Memory B cell (primary cell): Measurements from ENCODE around the gene ORM2.
"Not testable (repeated sequence)": the region's sequence is repeated elsewhere in the genome, so short reads cannot be mapped to it uniquely, and the experiment has no call there.

Source experiments
- ATAC-seq: fragments of 150-1000 bp; cut with Tn5 transposase; 2 replicates; pipeline ENCODE4 v1.10.0; 2021; ENCODE audit warnings: low read depth, mild to moderate bottlenecking, moderate library complexity
- DNase-seq, 2 donors: peaks; one replicate each; pipeline ENCODE4 v3.0.0; 2022; ENCODE audit warnings: low spot score in 2 of 2
- H3K27ac Mint-ChIP-seq: one replicate; pipeline ENCODE4 v1.8.0; 2022; ENCODE audit warnings: mild to moderate bottlenecking, moderate library complexity, mixed read lengths
- H3K27me3 Mint-ChIP-seq: one replicate; pipeline ENCODE4 v1.8.0; 2022; ENCODE audit warnings: mixed read lengths
- H3K36me3 Mint-ChIP-seq: one replicate; pipeline ENCODE4 v1.8.0; 2022; ENCODE audit warnings: mild to moderate bottlenecking, mixed read lengths
- H3K4me1 Mint-ChIP-seq: one replicate; pipeline ENCODE4 v1.8.0; 2022; ENCODE audit warnings: mixed read lengths
- H3K4me3 Mint-ChIP-seq: one replicate; pipeline ENCODE4 v1.8.0; 2022; ENCODE audit warnings: mild to moderate bottlenecking, moderate library complexity, mixed read lengths
- H3K9me3 Mint-ChIP-seq: one replicate; pipeline ENCODE4 v1.8.0; 2022; ENCODE audit warnings: mixed read lengths

ORM2 gene

GRCh38 chr9:114324965-114325364, 4.7 kb upstream of the ORM2 start:
- H3K9me3 Mint-ChIP-seq, DNase-seq, H3K27ac Mint-ChIP-seq, H3K27me3 Mint-ChIP-seq, H3K4me1 Mint-ChIP-seq, H3K36me3 Mint-ChIP-seq, H3K4me3 Mint-ChIP-seq: not testable (repeated sequence)
- ATAC-seq, result peak; percentile 26

- H3K4me1 Mint-ChIP-seq, ATAC-seq, H3K36me3 Mint-ChIP-seq, H3K9me3 Mint-ChIP-seq, DNase-seq, H3K27me3 Mint-ChIP-seq, H3K4me3 Mint-ChIP-seq, H3K27ac Mint-ChIP-seq: not testable (repeated sequence)
These were observed 3.9 kb upstream of the ORM2 start for GRCh38 chr9:114325684-114326254.

GRCh38 chr9:114327749-114328148, 1.9 kb upstream of the ORM2 start:
- Mint-ChIP-seq H3K36me3 (no peaks in the 10 kb centered on the region), H3K9me3 (no peaks in the 10 kb centered on the region), H3K4me3 (no peak overlapping the region), H3K27me3 (no peaks in the 10 kb centered on the region), H3K27ac (no peak overlapping the region), H3K4me1 (peaks cover 5% of the 10 kb centered on the region)
- DNase-seq (no peak), ATAC-seq (no peak)

- H3K27me3 Mint-ChIP-seq, H3K27ac Mint-ChIP-seq, DNase-seq, H3K36me3 Mint-ChIP-seq, ATAC-seq, H3K9me3 Mint-ChIP-seq, H3K4me1 Mint-ChIP-seq, H3K4me3 Mint-ChIP-seq: not testable (repeated sequence)
These were observed 1.3 kb upstream of the ORM2 start for GRCh38 chr9:114328357-114328820.

GRCh38 chr9:114328937-114329624, 588 bp upstream of the ORM2 start:
- not testable (repeated sequence) for H3K4me1 Mint-ChIP-seq, H3K36me3 Mint-ChIP-seq, ATAC-seq, H3K4me3 Mint-ChIP-seq, H3K27me3 Mint-ChIP-seq, DNase-seq, H3K27ac Mint-ChIP-seq, H3K9me3 Mint-ChIP-seq

- H3K9me3 Mint-ChIP-seq, result no peaks in the 10 kb centered on the region
- H3K4me3 Mint-ChIP-seq, result no peak overlapping the region
- H3K27me3 Mint-ChIP-seq, result no peaks in the 10 kb centered on the region
- peaks cover 8% of the 10 kb centered on the region for H3K4me1 Mint-ChIP-seq
- no peak for ATAC-seq
- peak overlapping the region; percentile 31 for H3K27ac Mint-ChIP-seq
- H3K36me3 Mint-ChIP-seq, result peaks cover 6% of the 10 kb centered on the region
- DNase-seq, result no peak
These were observed 967 bp downstream of the ORM2 start for GRCh38 chr9:114330636-114331035.

- H3K27me3 Mint-ChIP-seq, H3K4me3 Mint-ChIP-seq, DNase-seq, H3K9me3 Mint-ChIP-seq, H3K4me1 Mint-ChIP-seq, H3K36me3 Mint-ChIP-seq: not testable (repeated sequence)
- H3K27ac Mint-ChIP-seq, result peak overlapping the region; percentile 45
- ATAC-seq, result peak; percentile 28
These were observed 1.8 kb downstream of the ORM2 start for GRCh38 chr9:114331229-114332195.

- H3K27me3 Mint-ChIP-seq, ATAC-seq, H3K4me1 Mint-ChIP-seq, DNase-seq, H3K4me3 Mint-ChIP-seq, H3K9me3 Mint-ChIP-seq: not testable (repeated sequence)
- Mint-ChIP-seq H3K27ac (peak overlapping the region; percentile 53), H3K36me3 (peaks cover 10% of the 10 kb centered on the region)
These were observed 2.9 kb downstream of the ORM2 start for GRCh38 chr9:114332474-114333040.

GRCh38 chr9:114333718-114334117, 4.0 kb downstream of the ORM2 start:
- not testable (repeated sequence) for H3K27me3 Mint-ChIP-seq, H3K9me3 Mint-ChIP-seq, DNase-seq, H3K4me1 Mint-ChIP-seq, ATAC-seq, H3K27ac Mint-ChIP-seq, H3K4me3 Mint-ChIP-seq
- H3K36me3 Mint-ChIP-seq, result peaks cover 15% of the 10 kb centered on the region

GRCh38 chr9:114334490-114334889, 4.8 kb downstream of the ORM2 start:
- ATAC-seq (no peak), DNase-seq (no peak)
- peak overlapping the region; percentile 51 for H3K27ac Mint-ChIP-seq
- H3K36me3 Mint-ChIP-seq, result peaks cover 15% of the 10 kb centered on the region
- H3K9me3 Mint-ChIP-seq, result no peaks in the 10 kb centered on the region
- peaks cover 9% of the 10 kb centered on the region for H3K4me1 Mint-ChIP-seq
- no peaks in the 10 kb centered on the region for H3K27me3 Mint-ChIP-seq
- no peak overlapping the region for H3K4me3 Mint-ChIP-seq

GRCh38 chr9:114335745-114336144, 6.1 kb downstream of the ORM2 start:
- no peak for ATAC-seq
- Mint-ChIP-seq H3K4me1 (peaks cover 14% of the 10 kb centered on the region), H3K27me3 (no peaks in the 10 kb centered on the region), H3K27ac (peak overlapping the region; percentile 53), H3K4me3 (no peak overlapping the region), H3K36me3 (peaks cover 21% of the 10 kb centered on the region), H3K9me3 (no peaks in the 10 kb centered on the region)
- no peak for DNase-seq

- Mint-ChIP-seq H3K9me3 (no peaks in the 10 kb centered on the region), H3K27ac (peak overlapping the region; percentile 53), H3K4me1 (peaks cover 15% of the 10 kb centered on the region), H3K27me3 (no peaks in the 10 kb centered on the region), H3K4me3 (no peak overlapping the region), H3K36me3 (peaks cover 21% of the 10 kb centered on the region)
- DNase-seq, result no peak
- ATAC-seq, result no peak
These were observed 6.5 kb downstream of the ORM2 start for GRCh38 chr9:114336157-114336556.

- H3K4me1 Mint-ChIP-seq, result peaks cover 17% of the 10 kb centered on the region
- H3K27me3 Mint-ChIP-seq, result no peaks in the 10 kb centered on the region
- H3K36me3 Mint-ChIP-seq, result peaks cover 26% of the 10 kb centered on the region
- DNase-seq (no peak), ATAC-seq (no peak)
- H3K9me3 Mint-ChIP-seq, result no peaks in the 10 kb centered on the region
- H3K27ac Mint-ChIP-seq, result no peak overlapping the region
- H3K4me3 Mint-ChIP-seq, result no peak overlapping the region
These were observed 7.2 kb downstream of the ORM2 start for GRCh38 chr9:114336699-114337395.
